ENCODE data around the gene RBP3.

GRCh38 chr10:47379445-47379785, 31.3 kb downstream of the RBP3 start:
- TF ChIP-seq CTCF (IDR thresholded peaks at IDR 0.05; ENCODE audit: poor library complexity) (no peak), EZH2 (IDR thresholded peaks at IDR 0.05; ENCODE audit: borderline replicate concordance) (no peak)

Measured in hepatocyte (in vitro differentiated cells).